Uterus (tissue), 2 donors: ENCODE measurements around the gene PSME3.

ENCODE experiments used
- POLR2A ChIP-seq, 2 donors: fragments of 450-650 bp; IDR thresholded peaks; one replicate each; pipeline ENCODE4 v1.6.1; 2016; ENCODE audit warnings: antibody characterized with exemption in 2 of 2, mild to moderate bottlenecking in 1 of 2, moderate library complexity in 1 of 2
- TF ChIP-seq, protein P1 (sequence below), 4 experiments: fragments of 200-600 bp in 2 of 4; fragments of 450-650 bp in 2 of 4; sonication (generic) in 2 of 4; IDR thresholded peaks; one replicate each; pipeline ENCODE4 v1.5.1; 2016 to 2019; ENCODE audit warnings: antibody characterized with exemption in 4 of 4, mild to moderate bottlenecking in 2 of 4, moderate library complexity in 1 of 4

DNA sequence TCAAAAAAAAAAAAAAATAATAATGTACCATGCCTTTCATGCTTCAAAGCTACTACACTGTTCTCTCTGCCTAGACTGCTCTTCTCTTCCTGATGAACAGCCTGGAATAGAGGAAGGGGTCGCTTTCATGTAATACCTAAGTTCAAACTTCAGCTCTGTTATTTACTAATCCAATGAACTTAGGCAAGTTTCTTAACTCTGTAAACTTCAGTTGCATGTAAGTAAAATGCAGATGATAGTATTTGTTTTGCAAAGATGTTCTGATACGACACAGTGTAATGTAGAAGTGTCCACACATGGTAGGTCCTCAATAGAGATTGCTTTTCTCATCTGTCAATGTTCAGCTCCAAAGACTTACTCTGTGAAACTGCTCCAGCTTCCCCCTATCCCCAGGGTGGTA lies 41.2 kb upstream of the PSME3 start:
- TF ChIP-seq, protein P1, sequence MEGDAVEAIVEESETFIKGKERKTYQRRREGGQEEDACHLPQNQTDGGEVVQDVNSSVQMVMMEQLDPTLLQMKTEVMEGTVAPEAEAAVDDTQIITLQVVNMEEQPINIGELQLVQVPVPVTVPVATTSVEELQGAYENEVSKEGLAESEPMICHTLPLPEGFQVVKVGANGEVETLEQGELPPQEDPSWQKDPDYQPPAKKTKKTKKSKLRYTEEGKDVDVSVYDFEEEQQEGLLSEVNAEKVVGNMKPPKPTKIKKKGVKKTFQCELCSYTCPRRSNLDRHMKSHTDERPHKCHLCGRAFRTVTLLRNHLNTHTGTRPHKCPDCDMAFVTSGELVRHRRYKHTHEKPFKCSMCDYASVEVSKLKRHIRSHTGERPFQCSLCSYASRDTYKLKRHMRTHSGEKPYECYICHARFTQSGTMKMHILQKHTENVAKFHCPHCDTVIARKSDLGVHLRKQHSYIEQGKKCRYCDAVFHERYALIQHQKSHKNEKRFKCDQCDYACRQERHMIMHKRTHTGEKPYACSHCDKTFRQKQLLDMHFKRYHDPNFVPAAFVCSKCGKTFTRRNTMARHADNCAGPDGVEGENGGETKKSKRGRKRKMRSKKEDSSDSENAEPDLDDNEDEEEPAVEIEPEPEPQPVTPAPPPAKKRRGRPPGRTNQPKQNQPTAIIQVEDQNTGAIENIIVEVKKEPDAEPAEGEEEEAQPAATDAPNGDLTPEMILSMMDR (IDR thresholded peaks at IDR 0.05): no peak
- no peak for TF ChIP-seq POLR2A (IDR thresholded peaks at IDR 0.05)
